Anterior cingulate cortex (tissue), 58 donors: Measurements from ENCODE around the gene SERGEF.

Experiments used
- DNase-seq, 58 donors: peaks; one replicate each; lab custom pipeline; 2025; lab: John Stamatoyannopoulos, UW

SERGEF gene

DNA sequence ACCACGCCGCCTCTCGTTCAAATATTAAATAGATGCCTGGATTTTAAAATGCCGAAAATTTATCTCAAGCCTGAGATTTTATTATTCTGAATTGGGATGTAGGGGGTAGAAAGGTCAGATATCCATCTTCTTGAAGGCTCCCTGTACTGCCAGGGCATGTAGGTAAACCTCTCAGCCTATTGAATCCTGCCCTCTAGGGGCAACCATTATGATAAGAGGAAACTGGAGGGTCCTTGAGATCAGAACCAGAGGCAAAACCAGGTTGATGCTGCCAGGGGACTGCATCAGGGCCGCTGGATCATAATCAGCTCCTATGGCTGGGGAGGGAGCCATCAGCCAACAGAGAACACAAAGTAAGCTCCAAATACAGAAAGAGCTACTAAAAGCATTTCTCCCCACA is 185.8 kb downstream of the SERGEF start:
- DNase-seq, result no peak

DNA sequence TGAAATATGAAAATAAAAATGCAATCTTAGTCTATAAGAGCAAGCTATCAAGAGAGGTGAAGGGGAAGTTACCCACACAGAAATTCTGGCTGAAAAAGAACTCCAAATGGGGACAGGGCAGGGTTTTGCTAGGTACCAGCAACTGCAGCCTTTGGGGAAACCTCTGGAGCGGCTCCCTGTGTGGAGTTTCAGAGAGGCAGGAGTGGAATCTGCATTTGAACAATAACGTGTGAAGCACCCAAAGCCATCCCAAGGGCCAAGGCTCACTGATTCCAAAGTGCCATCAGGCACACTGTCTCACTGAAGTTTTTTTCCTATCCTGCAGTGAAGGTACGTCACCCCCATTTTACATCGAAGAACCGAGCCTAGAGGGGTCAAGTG is 190.5 kb downstream of the SERGEF start:
- DNase-seq, result no peak

DNA sequence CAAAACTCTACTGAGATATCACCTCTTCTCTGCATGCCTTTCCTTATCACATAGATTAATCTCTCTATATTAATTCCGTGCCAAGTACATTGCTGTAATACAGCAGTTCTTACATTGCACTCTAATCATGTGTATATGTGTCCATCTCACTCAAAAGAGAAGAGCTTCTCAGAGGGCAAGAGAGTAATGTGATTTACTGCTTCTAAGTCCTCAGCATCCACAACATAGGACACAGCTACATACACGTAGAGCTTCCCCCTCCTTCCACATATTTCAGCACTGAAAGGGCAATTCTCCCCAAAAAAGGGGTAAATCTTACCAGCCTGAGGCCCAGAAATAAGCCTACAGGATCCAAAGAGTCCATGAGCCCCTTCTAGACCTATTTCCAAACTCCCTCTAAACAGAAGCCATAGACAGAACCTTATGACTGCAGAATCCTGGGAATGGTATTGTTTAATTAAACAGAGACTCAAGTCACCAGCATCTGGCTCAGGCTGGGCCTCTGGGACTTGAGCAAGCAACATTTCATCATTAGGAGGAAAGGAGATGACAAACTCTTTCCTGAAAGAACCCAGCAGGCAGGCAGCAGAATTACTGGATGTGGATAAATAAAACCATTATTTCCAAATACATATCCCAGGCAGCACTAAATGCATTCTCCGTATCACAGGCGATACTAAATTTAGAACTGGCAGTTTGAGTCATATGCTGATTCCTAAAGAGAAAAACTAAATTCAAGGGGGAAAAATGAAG is 191.0 kb downstream of the SERGEF start:
- peak in 2 of 58 donors; percentile 15 to 28 for DNase-seq

DNA sequence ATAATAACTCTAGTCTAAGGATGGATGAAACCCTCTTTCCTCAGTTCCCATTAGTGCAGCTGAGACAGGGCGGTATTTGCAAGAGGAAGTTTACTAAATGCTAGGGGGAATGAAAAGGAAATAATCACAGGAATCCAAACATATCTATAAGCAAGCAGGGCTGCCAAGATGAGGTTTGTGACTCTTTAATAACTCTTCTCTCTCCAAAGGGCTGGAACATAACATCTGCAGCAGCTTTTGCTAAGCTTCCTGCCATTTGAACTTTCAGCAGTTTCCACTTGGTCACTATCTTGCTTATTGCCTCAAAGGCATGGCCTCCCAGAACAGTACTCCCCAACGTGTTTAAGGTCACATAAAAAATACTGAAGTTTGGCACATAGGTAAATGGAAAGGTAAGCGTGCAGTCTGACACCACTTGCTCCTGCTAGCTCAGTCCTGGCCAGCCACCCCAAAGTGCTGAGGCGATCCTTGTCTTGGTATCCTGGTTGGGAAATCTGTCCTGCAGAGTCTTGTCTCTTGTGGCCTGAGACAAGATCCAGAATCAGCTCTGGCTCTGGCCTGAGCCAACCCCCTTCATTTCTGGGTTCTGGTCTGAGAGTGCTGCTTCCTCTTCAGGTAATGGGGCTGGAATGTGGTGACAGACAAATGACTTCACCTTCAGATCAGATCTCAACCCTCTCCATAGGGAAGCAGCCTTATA is 196.5 kb downstream of the SERGEF start:
- DNase-seq, result no peak

DNA sequence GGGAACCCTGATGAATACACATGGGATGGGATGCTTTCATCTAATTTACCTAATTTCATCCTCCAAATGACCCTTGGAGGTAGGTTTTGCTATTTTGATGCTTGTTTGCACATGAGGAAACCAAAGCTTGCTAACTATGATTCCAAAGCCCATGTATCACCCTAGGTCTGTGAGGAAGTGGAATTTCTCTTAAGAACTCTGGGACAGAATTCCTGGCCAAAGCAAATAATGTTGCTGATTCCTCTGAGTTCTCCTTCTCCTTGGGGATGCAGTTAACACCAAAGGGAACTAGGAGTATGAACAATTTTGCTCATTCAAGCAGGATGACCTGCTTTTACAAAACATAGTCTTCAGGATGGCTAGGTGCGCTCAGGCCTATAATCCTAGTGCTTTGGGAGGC is 198.3 kb downstream of the SERGEF start:
- DNase-seq, result no peak

DNA sequence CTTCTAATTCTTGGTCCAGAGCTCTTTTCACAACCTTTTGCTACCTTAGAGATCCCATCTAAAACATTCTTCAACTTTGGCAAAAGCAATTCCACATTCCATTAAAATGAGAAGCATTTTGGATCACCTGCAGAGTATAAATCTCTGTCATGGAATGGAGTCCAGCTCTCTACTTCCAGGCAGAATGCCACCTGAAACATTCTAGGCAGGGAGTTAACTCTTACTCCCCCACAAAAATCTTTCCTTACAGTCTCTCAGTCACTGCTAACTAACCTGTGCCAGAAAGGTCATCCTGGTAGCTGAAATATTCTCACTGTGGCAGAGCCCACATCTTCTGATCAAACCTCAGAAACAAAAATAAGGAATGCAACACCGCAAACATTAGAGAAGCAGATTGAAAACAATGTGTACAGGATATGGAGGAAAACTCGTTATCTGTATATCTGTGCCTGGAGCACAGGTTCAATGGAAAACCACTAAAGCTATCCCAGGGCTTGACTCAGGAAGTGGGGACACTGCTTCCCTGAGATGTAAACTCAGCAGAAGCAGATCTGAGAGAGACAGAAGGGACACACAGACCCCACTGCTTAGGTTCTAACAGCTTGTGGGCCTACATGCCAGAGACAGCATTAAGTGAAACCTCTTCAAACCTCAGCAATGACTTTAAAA is 199.3 kb downstream of the SERGEF start:
- no peak for DNase-seq

DNA sequence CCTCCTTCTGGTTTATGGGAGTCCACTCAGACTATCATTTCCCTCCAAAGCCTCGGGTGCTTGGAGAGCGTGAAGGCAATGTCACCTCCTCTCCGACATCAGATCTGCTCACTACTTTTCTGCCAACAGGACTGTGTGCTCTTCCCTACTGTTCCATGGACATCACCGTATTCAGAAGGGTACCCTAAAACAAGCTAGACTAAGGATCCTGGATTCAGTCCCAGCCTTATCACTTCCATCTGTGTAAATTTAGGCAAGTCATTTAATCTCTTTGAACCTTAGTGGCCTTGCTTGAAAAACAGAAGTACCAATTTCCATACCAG is 200.0 kb downstream of the SERGEF start:
- no peak for DNase-seq

DNA sequence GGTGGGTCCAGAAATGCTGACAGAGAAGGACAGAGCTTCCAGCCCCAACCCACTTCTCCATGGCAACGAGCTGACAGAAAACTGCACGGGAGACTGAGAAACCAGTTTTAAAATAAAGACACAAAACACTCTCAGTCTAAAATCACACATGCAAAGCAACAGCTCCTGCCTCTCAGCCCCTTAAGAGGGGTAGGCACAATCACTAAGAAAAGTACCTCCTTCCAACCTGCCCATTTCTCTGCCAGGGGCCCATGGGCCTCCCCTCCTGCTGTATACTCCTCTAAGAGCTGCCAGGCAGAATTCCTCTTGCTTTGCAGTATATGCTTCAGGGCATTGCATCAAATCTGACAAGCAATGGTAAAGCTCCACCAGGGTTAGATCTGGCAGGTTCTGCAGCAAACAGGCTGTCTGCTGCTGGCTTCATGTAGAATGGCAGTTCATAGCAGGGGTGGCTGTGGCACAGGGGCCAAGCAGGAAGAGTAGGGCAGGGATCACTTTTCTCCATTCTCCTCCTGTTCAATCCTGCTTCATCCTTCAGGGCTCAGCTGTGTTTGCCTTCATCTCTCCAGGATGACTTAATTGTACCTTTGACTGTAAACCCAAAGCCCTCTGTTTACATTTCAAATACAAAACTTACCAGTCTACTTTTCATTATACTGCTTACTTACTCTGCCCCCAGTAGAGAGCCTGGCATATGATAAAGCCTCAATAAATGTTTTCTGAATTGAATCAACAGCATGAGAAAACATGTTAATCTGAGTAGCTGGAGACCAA is 200.6 kb downstream of the SERGEF start:
- peak in 13 of 58 donors; percentile 23 to 70 (median 40) for DNase-seq

DNA sequence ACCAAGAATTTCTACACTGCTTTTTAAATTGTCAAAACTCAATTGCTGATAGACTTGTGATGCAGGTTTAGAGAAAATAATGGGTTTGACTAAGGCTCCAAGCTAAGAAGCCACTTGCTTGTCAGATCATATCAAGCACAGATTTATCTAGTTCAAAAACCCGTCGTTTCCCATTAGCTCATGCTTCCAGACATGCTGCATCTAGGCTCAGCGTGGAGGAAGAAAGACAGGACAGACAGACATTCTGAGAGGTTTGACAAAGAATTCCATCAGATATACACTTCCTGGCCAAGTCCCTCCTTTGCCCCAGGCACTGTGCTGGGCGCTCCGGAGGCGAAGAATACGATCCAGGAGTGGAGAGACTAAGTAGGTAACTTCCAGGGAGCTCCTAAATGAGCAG is 201.5 kb downstream of the SERGEF start:
- DNase-seq, result no peak

DNA sequence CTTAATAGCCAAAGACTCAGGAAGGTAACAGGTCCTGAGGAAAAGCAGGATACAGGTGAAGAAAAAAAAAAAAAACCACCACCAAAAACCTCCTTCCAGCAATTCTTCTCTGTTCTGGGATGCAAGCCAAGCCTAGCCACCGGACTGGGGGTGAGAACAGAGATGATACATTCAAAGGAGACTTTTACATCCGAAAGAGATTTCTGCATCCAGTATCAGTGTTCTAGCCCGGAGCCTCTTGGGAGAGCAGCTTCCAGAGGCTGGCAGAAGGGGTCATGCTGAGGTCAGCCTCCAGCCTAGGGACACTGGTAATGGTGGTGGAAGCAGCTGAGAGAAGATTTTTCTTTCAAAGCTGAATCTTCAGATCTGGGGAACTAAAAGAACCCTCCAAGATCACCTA is 202.1 kb downstream of the SERGEF start:
- peak in 6 of 58 donors; percentile 8 to 44 (median 20) for DNase-seq

DNA sequence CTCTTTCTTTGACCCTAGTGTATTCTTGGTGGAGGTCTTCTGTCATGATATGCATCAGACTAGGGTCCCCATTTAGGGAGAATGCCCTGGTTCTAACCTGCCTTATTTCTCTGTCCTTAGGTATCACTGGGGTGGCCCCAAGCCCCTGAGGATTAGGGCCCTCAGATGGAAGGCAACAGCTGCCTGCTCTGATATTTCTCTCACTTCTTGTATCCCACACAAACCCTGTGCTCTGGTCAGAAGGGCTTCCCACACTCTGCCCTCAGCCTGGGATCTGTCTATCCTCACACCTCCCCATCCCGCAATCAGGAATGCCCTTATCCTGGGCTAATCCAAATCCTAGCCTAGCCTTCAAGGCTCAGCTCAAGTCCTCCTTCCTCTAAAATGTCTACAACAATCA is 202.8 kb downstream of the SERGEF start:
- no peak for DNase-seq

DNA sequence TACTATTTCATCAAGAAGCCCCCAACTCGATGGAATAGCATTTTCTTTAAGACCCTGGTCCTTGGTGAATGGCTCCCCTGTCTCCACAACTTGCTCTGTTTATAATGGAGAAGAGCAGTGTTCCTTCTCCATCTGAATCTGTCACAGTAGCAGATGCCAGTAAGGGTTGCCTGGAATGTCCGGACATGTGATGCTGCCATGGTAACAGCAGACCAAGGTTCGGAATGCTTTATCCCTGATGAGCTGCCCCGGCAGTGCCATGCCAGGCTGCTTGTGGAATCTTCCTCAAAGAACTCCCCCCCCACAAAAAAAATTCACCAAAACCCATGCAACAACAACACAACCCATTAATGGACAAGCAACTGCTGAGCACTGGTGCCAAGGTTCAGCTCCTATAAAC is 205.8 kb downstream of the SERGEF start:
- DNase-seq, result peak in 5 of 58 donors; percentile 6 to 33 (median 18)

DNA sequence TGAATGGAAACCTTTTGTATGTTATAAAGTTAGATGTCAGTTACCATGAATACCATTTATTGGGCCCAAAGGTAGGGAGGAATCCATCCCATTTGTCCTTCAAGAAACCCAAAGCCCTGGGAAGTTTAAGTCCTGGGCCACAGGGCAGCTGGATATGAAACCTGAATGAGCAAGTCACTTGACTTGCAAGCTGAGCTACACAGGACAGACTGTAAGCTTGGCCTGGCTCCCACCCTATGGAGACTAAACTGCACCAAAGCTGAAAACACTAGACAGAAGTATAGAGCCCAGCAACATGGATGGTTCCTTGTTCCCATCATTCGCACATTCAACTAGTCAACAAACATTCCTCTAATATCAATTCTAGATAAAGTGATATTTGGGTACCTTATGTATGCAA is 207.0 kb downstream of the SERGEF start:
- DNase-seq, result no peak

DNA sequence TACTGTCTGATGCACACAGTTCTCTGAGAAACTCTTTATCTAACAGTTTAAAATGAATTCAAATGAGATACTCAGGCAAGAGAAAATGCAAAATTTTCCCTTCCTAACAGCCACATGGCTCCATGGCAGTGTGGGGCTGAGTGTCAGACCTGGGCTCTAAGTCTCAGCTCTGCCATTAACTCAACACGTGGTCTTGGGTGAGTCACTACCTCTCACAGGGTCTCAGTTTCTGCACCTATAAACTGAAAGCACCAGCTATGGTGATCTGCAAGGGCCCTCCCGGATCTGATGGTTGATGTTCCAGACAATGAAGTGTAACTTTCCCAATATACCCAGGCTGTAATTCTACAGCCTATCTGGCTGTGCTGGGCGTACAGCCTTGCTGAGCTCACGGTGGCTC is 207.8 kb downstream of the SERGEF start:
- DNase-seq, result no peak

DNA sequence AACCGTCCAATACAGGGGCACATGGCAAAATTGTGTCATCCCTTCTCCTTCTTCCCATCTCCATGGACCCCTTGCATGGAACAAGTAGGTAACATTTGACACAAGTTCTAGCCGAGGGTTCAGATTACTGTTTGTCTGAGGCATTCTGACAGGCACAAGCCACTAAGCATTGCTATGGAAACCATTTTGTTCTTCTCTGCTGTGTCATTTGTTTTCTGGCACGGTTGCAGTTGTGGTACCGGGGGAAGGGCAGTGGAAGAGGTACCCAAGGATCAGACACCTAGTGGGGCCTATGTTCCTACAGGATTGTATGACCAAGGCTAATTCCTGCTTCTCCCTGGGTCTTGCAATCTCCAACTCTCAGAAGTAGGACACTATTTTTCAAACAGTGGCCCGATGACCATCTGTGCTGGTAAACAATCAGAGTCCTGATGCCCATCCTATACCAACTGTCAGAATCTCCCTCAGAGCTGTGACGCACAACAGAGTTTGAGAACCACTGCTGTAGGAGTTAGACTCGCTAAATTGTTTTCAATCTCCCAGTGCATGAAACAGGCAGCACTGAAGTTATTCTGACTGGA is 209.0 kb downstream of the SERGEF start:
- DNase-seq, result peak in 10 of 58 donors; percentile 16 to 48 (median 34)

DNA sequence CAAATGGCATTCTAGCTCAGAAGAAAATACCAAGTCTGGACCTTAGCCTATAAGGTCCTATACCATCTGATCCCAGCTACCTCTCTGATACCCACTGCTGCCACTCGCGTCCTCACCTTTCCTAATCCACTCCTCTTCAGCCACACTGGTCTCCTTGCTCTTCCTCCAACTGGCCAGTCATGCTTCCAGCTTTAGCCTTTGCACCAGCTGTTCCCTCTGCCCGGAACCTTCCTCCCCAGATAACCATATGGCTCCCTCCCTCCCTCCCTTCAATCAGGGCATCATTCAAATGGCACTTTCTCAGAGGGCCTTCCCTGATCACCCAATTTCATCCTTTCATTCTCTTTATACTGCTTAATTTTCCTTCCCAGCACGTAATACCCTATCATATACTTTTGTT is 210.4 kb downstream of the SERGEF start:
- no peak for DNase-seq

DNA sequence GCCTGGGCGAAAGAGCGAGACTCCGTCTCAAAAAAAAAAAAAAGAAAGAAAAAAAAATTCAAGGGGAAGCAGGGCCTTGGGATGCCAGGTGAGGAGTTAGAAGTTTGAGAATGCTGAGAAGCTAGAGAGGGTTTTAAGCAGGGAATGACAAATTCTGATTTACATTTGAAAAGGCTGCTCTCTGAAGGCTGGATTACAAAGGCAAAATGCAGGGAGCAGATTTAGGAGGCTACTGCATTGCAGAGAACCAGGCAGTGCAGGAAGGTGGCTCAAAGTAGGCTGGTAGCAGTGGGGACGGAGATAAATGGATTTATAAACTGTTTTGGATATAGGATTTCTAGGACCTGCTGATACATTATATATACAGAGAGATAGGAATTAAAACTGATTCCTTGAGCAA is 211.7 kb downstream of the SERGEF start:
- DNase-seq, result no peak

DNA sequence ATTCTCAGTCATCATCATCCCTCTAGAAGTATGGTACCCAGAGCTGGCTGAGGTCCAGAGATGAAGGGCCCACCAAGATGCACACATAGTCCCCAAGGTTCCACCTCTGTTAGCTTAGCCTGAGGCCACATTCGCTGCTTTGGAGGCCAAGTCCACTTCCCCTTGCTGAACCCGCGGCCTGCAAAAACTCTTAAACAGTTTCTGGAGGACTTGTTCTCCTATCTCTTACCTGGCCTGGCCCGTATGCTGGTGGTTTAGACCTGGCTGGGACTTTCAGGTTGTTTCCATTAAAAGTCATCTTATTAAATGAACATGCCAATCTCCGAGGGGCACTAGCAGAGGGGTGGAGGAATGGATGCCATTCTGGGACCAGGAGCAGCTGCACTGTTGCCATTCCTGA is 213.7 kb downstream of the SERGEF start:
- no peak for DNase-seq

DNA sequence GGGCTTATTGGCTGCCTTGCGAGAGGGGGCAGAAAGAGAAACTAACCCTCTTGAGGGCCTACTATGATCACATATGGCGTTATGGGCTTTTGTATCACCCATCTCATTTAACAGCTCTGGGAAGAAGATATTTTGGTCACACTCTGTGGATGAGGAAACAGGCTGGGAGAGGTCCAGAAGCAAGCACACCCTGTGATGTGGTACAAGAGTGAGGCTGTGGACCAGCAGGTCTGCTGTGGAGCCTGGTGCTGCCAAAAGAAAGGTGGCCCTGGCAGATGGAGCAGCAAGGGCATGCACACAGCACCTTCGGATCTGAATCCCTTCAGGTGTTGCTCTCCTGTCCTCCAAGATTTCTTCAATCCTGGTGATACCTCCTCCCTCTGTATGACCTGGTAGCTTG is 214.1 kb downstream of the SERGEF start:
- DNase-seq, result no peak

DNA sequence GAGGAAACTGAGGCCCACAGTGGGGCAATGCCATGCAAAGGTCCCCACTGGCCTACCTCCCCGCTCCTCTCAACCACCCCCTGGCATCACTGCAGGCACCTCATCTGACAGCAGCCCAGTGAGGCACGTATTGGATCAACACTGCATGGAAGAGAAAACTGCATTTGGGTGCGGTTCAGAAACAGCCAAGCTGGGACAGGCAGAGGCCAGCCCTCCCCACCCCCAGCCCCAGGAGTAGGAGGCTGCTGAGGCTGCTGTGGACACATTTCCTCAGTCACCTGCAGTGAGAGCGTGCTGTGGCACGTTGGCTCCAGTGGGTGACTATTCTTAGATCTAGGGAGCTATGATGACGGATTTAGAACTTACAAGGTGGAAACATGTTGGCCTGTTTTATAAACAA is 214.6 kb downstream of the SERGEF start:
- peak in 16 of 58 donors; percentile 5 to 64 (median 26) for DNase-seq

DNA sequence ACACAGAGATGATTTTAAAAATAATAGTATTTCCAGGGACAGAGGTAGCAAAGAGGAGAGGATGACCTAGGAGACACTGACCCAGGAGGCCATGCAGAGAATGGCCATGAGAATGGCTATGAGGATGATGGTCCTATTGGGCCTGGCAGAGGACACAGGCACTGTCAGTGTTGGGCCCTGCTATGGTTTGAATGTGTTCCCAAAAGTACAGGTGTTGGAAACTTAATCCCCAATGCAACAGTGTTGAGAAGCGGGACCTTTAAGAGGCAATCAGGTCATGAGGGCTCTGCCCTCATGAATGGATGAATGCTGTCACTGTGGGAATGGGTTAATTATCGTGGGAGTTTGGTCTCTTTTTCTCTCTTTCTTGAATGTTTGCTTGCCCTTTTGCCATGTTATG is 216.7 kb downstream of the SERGEF start:
- DNase-seq, result no peak
